ENCODE results near the gene RNF223.
"Not testable (repeated sequence)": the region's sequence is repeated elsewhere in the genome, so short reads cannot be mapped to it uniquely, and the experiment has no call there.

The RNF223 gene

GRCh38 chr1:1041873-1042272 is 32.2 kb downstream of the RNF223 start:
- no peak for DNase-seq

GRCh38 chr1:1041092-1041523 is 33.0 kb downstream of the RNF223 start:
- DNase-seq = no peak

DNA sequence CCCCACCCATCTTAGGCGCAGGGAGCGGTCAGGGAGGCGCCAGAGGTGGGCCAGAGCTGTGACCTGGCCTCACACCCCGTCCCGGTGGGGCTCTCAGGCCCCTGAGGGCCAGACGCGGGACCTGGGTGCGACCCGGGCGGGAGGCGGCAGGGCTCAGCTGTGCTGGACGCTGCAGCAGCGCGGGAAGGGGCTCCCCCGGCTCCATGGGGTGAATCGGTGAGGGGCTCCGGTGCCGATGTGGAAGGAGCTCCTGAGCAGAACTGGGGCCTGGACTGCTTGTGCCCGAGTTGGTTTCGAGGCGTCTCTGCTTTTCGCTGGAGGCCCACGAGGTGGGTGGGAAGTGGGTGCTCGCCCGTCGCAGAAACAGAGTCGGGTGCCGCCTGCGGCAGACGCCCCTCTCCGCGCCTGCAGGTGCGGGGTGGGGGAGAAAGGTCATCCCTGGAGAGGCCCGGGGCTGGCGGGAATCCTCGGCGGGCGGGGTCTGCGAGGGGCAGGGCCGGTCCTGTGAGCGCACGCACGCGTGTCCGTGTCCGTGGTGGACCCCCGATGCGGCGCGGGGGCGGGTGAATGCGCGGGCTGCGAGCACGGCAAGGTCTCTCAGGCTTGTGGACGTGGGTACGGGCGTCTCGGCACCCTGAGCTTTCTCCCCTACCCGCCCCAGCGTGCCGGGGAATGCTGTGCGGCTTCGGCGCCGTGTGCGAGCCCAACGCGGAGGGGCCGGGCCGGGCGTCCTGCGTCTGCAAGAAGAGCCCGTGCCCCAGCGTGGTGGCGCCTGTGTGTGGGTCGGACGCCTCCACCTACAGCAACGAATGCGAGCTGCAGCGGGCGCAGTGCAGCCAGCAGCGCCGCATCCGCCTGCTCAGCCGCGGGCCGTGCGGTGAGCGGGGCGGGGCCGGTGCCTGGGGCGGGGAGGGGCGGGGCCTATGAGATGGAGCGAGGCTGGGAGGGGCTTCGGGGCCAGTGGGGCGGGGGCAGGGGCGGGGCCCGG is 33.8 kb downstream of the RNF223 start:
- DNase-seq = peak; percentile 31 to 57

DNA sequence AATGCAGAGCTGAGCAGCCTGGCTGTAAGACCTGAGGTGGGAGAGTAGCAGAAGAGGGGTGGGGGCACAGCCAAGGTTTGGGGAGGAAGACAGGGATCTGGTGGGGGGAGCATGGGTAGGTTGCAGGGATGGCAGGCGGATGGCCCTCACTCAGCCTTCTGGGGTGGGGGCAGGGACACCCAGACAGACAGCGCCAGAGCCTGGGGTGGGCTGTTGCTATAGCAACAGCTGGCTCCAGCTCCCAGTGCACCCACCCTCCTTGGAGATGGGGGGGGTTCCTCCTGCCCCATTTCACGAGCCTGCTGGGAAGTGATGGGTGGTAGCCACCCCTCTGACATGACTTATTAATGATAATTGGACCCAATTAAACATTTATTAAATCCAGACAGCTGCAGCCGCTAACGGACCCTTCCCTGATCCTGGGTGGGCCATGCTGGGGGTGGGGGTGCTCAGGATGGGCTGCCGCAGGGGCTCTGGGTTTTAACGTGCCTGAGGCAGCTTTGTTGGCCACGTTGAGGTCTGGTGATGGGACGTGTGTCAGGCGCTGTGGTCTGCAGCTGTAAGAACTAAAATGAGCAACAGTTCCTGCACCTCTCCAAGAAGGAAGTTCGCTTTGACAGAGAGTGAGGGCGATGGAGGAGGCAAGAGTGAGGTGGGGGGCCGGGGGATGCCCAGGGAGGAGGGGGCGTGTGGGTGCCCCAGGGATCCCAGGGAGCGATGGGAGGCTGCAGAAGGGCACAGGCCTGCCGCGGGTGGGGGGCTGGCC is 34.8 kb downstream of the RNF223 start:
- no peak for DNase-seq

DNA sequence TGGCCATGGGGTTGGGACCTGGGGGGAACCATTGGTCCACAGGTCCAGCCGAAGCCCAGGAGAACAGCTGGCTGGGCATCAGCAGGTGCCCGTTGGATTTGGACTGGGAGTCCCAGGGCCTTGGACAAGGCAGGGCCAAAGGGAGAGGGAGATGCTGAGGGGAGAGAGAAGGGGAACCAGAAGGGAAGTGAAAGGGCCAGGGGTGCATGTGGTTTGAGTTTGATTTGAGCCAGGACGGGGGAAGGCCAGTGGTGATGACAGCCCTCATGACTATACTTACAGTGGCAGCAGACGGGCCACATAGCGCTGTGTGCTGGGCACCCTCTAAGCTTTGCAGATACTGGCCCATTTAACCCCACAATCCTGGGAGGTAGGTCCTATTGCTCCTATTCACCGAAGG is 35.4 kb downstream of the RNF223 start:
- DNase-seq = no peak

GRCh38 chr1:1037366-1038327 is 36.5 kb downstream of the RNF223 start:
- no peak for DNase-seq

- no peak for DNase-seq
Observed at GRCh38 chr1:1035291-1035943, 38.7 kb downstream of the RNF223 start.

DNA sequence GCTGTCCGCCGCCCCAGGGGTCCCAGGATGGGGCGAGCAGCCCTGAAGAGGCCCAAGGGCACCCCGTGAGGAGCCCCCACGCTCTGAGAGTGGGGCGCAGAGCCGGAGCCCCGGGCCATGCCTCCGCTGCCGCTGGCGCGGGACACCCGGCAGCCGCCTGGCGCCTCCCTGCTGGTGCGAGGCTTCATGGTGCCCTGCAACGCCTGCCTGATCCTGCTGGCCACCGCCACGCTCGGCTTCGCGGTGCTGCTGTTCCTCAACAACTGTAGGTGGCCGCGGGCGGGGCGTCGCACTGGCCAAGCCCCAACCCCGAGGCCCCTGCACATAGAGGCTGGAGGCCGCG is 39.7 kb downstream of the RNF223 start:
- DNase-seq = peak in 1 of 2 experiments; percentile 3

GRCh38 chr1:1033731-1034438 is 40.2 kb downstream of the RNF223 start:
- DNase-seq = no peak

DNA sequence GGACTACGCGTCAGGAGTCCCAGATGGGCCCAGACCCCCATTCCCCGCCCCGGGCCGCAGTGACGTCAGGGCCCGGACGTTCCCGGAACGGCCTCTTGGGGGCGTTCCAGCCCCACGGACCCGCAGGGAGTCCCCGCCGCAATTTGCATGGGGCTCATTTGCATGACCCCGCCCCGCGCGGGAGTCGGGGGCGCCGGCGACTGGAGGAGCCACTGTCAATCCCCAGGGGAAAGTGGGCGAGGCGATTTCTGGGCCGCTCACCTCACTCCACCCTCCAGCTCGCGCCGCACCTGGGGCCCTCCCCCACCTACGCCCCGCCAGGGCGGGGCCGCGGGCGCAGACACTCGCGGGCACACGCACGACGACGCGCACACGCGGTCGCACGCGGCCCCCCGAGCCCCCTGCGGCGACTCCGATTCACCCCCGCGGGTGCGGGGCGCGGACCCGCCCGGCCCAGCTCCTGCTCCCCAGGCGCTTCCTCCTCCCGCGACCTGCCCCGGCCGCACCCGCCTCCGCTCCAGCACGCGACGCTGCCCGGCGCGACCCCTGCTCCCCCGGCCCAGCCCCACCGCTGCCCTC is 41.0 kb downstream of the RNF223 start:
- peak; percentile 87 to 89 for DNase-seq

GRCh38 chr1:1032424-1032823 is 41.7 kb downstream of the RNF223 start:
- peak in 1 of 2 experiments; percentile 21 for DNase-seq

DNA sequence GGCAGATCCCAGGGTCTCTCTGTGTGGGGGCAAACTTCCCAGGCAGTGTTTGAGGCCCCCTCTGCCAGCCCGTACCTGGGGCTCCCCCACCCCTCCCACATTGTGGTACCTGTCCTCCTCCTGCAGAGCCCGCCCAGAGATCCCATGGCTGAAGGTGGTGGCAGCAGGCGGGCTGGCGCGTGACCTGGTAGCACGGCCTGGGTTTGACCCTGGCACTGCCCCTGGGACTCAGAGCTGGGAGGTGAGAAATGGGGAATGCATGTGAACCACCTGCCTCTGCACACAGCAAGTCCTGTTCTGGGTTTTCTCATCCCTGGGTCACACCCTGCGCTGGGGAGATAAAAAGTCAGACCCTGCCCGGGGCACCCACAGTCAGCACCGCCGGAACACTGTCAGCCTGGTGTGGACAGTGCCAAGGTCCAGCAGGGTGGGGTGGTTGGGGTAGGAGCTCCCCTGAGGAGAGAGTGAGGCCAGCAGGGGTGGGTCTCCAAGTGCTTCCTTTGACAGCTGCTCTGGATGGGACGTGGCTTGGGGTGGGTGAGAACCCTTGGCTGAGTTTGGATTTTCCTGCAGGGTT is 42.4 kb downstream of the RNF223 start:
- no peak for DNase-seq

GRCh38 chr1:1030867-1031658 is 43.0 kb downstream of the RNF223 start:
- DNase-seq = not testable (repeated sequence)

- DNase-seq = no peak
Observed at GRCh38 chr1:1027791-1028190, 46.3 kb downstream of the RNF223 start.

DNA sequence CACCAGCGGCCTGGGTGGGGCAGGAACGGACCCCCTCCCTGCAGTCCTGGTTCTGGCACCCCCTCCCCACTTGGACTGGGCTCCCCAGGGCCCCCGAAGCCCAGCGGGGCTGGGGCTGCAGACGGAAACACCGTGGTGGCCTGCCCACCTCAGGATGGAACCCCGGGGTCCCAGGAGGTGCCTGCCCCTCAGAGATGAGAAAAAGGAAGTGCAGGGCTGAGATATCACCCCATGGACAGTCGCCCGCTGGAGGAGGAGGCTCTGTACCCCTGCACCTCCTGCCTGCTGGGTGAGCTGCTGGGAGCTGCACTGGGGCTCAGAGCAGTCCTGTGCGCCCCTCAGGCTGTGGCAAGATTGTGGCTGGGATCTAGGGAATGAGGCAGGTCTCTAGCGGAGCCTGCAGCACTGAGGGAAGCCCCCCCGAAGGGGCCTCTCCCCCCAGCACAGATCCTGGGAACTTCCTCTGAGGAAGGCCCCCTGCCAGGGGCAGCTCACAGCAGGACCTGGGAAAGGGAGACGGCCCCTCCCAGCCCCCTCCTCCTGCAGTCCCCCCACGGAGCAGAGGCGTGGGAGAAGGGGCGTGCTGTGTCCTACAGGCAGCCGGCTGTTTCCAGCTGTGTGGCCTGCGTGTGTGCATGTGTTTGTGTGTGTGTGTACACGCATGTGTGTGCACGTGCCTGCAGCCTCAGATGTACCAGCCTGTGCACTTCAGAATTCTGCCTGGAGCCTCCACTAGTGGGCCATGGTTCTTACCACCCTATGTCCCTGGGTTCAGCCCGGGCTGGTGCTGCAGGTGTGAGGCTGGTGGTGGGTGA is 47.3 kb downstream of the RNF223 start:
- no peak for DNase-seq

DNA sequence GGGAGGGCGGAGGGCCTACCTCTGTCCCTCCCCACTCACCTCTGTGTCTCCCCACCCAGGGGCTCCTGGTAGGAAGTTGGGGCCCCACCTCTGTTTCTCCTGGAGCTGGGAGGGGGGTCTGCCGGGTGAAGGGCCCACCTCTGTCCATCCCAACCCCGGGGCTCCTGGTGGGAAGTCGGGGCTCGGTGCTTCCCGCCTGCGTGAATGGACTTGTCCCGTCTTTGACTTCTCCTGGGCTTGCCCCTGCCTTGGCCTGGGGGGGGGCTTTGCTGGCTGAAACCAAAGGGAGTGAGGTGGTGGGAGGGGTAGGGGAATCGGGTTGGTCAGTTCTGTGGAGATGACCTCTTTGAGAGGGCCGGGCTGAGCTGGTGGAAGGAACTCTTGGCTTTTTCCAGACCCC is 48.4 kb downstream of the RNF223 start:
- DNase-seq = no peak

GRCh38 chr1:1024771-1025699 is 49.1 kb downstream of the RNF223 start:
- no peak for DNase-seq

Measured in NCI-H2081 (cell line).